Smooth muscle cell (in vitro differentiated cells): Measurements from ENCODE around the gene TENM4. TPM values are rescaled to one million over a fixed set of nuclear protein-coding genes. Genes with fewer than 3 reads are reported as not detected.
A peak's percentile ranks its signal among the peaks of the same experiment; 100 is the strongest.

Experiments
- DNase-seq: peaks from one replicate; lab custom pipeline; 2025; ENCODE audit not compliant: unreplicated experiment; lab: John Stamatoyannopoulos, UW
- H2AFZ ChIP-seq: fragments of 200-600 bp; sonication (generic); 2 replicates; pipeline ENCODE4 v1.6.0; 2016; ENCODE audit warnings: antibody characterized with exemption, low read depth, mild to moderate bottlenecking
- H3F3A ChIP-seq: fragments of 200-600 bp; sonication (generic); 2 replicates; pipeline ENCODE4 v1.6.0; 2017; ENCODE audit warnings: antibody characterized with exemption, low read depth
- H3K27ac ChIP-seq: fragments of 200-600 bp; sonication (generic); 2 replicates; pipeline ENCODE4 v1.5.1; 2016; ENCODE audit warnings: low read depth, mild to moderate bottlenecking
- H3K27me3 ChIP-seq: fragments of 200-600 bp; sonication (generic); 2 replicates; pipeline ENCODE4 v1.6.1; 2016; ENCODE audit warnings: low read depth, mild to moderate bottlenecking
- H3K36me3 ChIP-seq: fragments of 200-600 bp; sonication (generic); 2 replicates; pipeline ENCODE4 v1.5.1; 2016; ENCODE audit warnings: low read depth
- H3K4me1 ChIP-seq: fragments of 200-600 bp; sonication (generic); 2 replicates; pipeline ENCODE4 v1.5.1; 2016; ENCODE audit warnings: low read depth
- H3K4me2 ChIP-seq: fragments of 200-600 bp; sonication (generic); 2 replicates; pipeline ENCODE4 v1.6.0; 2016; ENCODE audit warnings: mild to moderate bottlenecking
- H3K4me3 ChIP-seq: fragments of 200-600 bp; sonication (generic); 2 replicates; pipeline ENCODE4 v1.5.1; 2016; ENCODE audit warnings: mild to moderate bottlenecking
- H3K79me2 ChIP-seq: fragments of 200-600 bp; sonication (generic); 2 replicates; pipeline ENCODE4 v1.6.0; 2016; ENCODE audit warnings: low read depth, mild to moderate bottlenecking
- H3K9ac ChIP-seq: fragments of 200-600 bp; sonication (generic); 2 replicates; pipeline ENCODE4 v1.6.0; 2016; ENCODE audit warnings: low read depth
- H3K9me3 ChIP-seq: fragments of 200-600 bp; sonication (generic); replicated peaks from 2 replicates; pipeline ENCODE4 v1.5.1; 2016; ENCODE audit warnings: low read depth
- H4K20me1 ChIP-seq: fragments of 200-600 bp; sonication (generic); 2 replicates; pipeline ENCODE4 v1.6.0; 2016; ENCODE audit warnings: low read depth
- CTCF ChIP-seq: fragments of 200-600 bp; sonication (generic); IDR thresholded peaks from 2 replicates; pipeline ENCODE4 v1.5.1; 2017; ENCODE audit warnings: borderline replicate concordance, mild to moderate bottlenecking, antibody characterized with exemption; ENCODE audit not compliant: insufficient read depth, poor library complexity, severe bottlenecking
- WGBS: methylation state at CpG from one replicate; pipeline ENCODE4 v1.1.7; 2016; ENCODE audit warnings: low lambda C conversion rate; 5-methylcytosine and 5-hydroxymethylcytosine counted together
- polyA plus RNA-seq: library from polyadenylated mRNA; unstranded; fragments of >200 nt; fragmentation: Nextera tagmentation; extraction: Ambion mirVana; gene quantifications from 2 replicates; pipeline ENCODE4 v1.2.1, GENCODE V29; 2016
- total RNA-seq: library from RNA; depleted of rRNA; stranded (reverse); fragments of >200 nt; gene quantifications from 2 replicates; pipeline ENCODE4 v1.2.3, GENCODE V29; 2014

Gene TENM4
- total and polyA plus RNA-seq, 2 experiments from 2014 or later: 31.6 to 38.2 TPM

- Histone ChIP-seq H3K9ac (no peak overlapping the region), H3K27ac (no peak overlapping the region), H2AFZ (no peak overlapping the region), H3K4me1 (peaks cover 8% of the 10 kb centered on the region), H3K36me3 (no peaks in the 10 kb centered on the region), H3K79me2 (no peaks in the 10 kb centered on the region), H3K4me3 (no peak overlapping the region), H3F3A (peaks cover 14% of the 10 kb centered on the region), H3K4me2 (no peak overlapping the region), H3K9me3 (no peaks in the 10 kb centered on the region), H4K20me1 (no peaks in the 10 kb centered on the region), H3K27me3 (no peaks in the 10 kb centered on the region)
- WGBS: 78% methylated on average over 3 of the region's 3 CpGs
- DNase-seq: no peak
- no peak for TF ChIP-seq CTCF
These were observed 345.4 kb downstream of the TENM4 start for GRCh38 chr11:79095424-79095823.

GRCh38 chr11:79094616-79095015 is 346.2 kb downstream of the TENM4 start:
- Histone ChIP-seq H4K20me1 (no peaks in the 10 kb centered on the region), H3K27ac (no peak overlapping the region), H2AFZ (no peak overlapping the region), H3F3A (peaks cover 14% of the 10 kb centered on the region), H3K4me3 (no peak overlapping the region), H3K4me2 (peak overlapping the region; percentile 9), H3K9me3 (no peaks in the 10 kb centered on the region), H3K36me3 (no peaks in the 10 kb centered on the region), H3K9ac (no peak overlapping the region), H3K79me2 (no peaks in the 10 kb centered on the region), H3K27me3 (no peaks in the 10 kb centered on the region), H3K4me1 (peaks cover 8% of the 10 kb centered on the region)
- no peak for DNase-seq
- WGBS: 24% methylated on average over 3 of the region's 3 CpGs
- no peak for TF ChIP-seq CTCF

GRCh38 chr11:79092791-79093353 is 348.0 kb downstream of the TENM4 start:
- H3K79me2 ChIP-seq: no peaks in the 10 kb centered on the region
- no peak overlapping the region for H3K4me2 ChIP-seq
- H3K27me3 ChIP-seq: no peaks in the 10 kb centered on the region
- H2AFZ ChIP-seq: no peak overlapping the region
- no peaks in the 10 kb centered on the region for H4K20me1 ChIP-seq
- H3K4me1 ChIP-seq: peaks cover 15% of the 10 kb centered on the region
- H3K36me3 ChIP-seq: no peaks in the 10 kb centered on the region
- H3K9ac ChIP-seq: no peak overlapping the region
- no peak for DNase-seq
- no peak overlapping the region for H3K4me3 ChIP-seq
- no peak overlapping the region for H3K27ac ChIP-seq
- TF ChIP-seq CTCF: no peak
- 55% methylated on average over 1 of the region's 1 CpG for WGBS
- H3F3A ChIP-seq: peaks cover 16% of the 10 kb centered on the region
- H3K9me3 ChIP-seq: no peaks in the 10 kb centered on the region

- TF ChIP-seq CTCF: no peak
- WGBS: 88% methylated on average over 8 of the region's 8 CpGs
- H3K9ac ChIP-seq: no peak overlapping the region
- H3K79me2 ChIP-seq: no peaks in the 10 kb centered on the region
- H2AFZ ChIP-seq: no peak overlapping the region
- peaks cover 22% of the 10 kb centered on the region for H3K4me1 ChIP-seq
- no peaks in the 10 kb centered on the region for H4K20me1 ChIP-seq
- peaks cover 13% of the 10 kb centered on the region for H3F3A ChIP-seq
- H3K4me2 ChIP-seq: no peak overlapping the region
- no peak overlapping the region for H3K4me3 ChIP-seq
- no peaks in the 10 kb centered on the region for H3K9me3 ChIP-seq
- H3K27ac ChIP-seq: no peak overlapping the region
- no peaks in the 10 kb centered on the region for H3K27me3 ChIP-seq
- H3K36me3 ChIP-seq: no peaks in the 10 kb centered on the region
- DNase-seq: no peak
These were observed 350.6 kb downstream of the TENM4 start for GRCh38 chr11:79090191-79090705.
